Measurements from ENCODE around the gene ATXN1.

GRCh38 chr6:16759181-16759645, 2.0 kb downstream of the ATXN1 start:
- no peak for TF ChIP-seq CTCF (IDR thresholded peaks at IDR 0.05)
- TF ChIP-seq POLR2A (IDR thresholded peaks at IDR 0.05) = no peak

Data from testis (tissue), 2 donors.